GM15510 (cell line): ENCODE data around the gene PTGER3.

Source experiments
- POLR2A ChIP-seq: IDR thresholded peaks from 3 replicates; pipeline ENCODE4 v1.6.1; 2011; ENCODE audit warnings: borderline replicate concordance; ENCODE audit not compliant: insufficient read length; ENCODE audit errors: extremely low read depth

The PTGER3 gene

GRCh38 chr1:71047635-71048607, at the start of gene PTGER3:
Gene PTGER3, minus strand, starts transcription at chr1:71047816. Its CDS starts 239 bp downstream, at chr1:71047577.
- no peak for TF ChIP-seq POLR2A

GRCh38 chr1:71094913-71095312, 47.3 kb upstream of the PTGER3 start:
- TF ChIP-seq POLR2A: no peak

DNA sequence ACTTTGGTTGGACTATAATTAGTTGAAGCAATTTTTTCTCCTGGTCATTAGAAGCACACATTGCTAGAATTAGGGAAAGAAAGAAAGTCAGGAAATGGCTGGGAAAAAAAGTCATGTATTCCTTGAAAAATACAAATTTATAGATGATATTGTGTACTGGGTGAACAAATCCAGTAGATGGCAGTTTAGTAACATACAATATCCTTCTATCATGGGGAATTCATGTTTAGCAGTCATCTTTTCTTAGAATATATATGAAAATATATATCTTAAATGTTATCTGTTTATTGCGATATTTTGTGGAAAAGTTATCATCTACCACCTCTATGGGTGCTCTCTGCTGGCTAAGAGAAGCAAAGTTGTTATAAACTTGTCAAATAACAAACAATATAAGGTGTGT, 46.3 kb upstream of the PTGER3 start:
- TF ChIP-seq POLR2A: no peak

GRCh38 chr1:71089536-71090270, 42.1 kb upstream of the PTGER3 start:
- TF ChIP-seq POLR2A: no peak

DNA sequence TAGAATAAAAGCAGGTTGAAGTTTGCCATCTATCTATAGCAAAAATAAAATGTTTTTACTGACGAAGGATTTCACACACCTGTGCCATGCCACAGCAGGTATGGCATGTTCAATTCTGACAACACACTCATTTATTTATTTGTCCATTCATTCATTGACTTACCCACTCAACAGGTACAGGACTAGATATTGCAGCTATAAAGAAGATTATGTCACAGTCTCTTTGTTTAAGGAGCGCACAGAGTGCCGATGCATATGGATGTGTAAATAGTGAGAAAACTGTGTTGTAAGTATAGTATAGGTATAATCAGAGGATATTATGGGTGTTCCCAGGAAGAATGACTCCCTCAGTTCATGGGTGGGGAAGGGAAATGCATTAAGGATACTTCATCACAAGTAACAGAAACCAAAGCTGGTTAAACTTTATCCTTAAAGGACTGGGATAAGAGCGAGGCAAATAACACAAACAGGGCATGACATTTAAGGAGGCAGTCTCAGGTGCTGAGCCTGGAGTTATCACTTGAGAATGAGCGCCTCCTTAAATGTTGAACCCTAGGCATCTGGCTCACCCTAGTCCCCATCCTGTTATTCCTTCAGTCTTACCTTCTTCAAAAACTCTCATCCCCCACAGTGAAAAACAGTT, 41.1 kb upstream of the PTGER3 start:
- TF ChIP-seq POLR2A: no peak

- TF ChIP-seq POLR2A: no peak
Observed at GRCh38 chr1:71087713-71088112, 40.1 kb upstream of the PTGER3 start.

GRCh38 chr1:71087060-71087459, 39.4 kb upstream of the PTGER3 start:
- TF ChIP-seq POLR2A: no peak

GRCh38 chr1:71086331-71086730, 38.7 kb upstream of the PTGER3 start:
- no peak for TF ChIP-seq POLR2A

DNA sequence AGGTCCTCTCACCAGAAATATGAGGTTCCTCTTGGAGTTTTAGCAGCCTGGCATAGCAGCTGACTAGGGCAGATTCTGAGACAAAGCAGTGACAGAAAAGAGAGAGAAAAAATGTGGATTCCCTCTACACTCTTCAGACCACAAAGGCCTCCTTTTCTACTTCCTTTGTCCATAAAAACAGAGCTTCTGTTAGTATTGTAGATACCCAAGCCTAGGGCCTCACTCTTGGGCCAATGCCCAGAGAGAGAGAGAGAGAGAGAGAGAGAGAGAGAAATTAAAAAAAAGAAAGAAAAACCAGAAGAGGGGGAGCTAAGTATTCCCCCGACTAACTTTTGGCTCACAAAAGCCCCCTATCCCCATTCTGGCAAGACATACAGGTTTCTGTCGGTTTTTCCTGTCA, 35.7 kb upstream of the PTGER3 start:
- no peak for TF ChIP-seq POLR2A

DNA sequence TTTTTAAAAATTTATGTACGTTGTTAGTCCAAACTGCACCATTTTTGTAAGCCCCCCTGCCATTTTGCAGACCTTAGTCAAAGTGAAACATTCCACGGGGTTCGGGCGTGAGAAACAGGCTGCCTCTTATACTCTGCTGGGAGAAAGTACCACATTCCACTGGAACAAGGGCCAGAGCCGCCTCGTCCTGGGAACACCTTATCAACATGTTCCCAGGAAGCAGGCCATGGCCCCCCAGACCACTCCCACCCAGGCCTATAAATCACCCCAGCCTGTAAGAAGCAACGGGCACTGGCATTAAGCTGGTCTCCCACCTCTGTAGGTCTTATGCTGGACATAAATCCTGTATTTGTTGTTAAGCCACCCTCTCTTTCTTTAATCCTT, 34.1 kb upstream of the PTGER3 start:
- no peak for TF ChIP-seq POLR2A

- peak; percentile 78 for TF ChIP-seq POLR2A
Observed at GRCh38 chr1:71080739-71081696, 33.4 kb upstream of the PTGER3 start, which contains the start of gene ZRANB2. Gene ZRANB2, minus strand, starts transcription at chr1:71081035. Its CDS starts 40 bp downstream, at chr1:71080995.

GRCh38 chr1:71080230-71080738, 32.7 kb upstream of the PTGER3 start:
- no peak for TF ChIP-seq POLR2A

DNA sequence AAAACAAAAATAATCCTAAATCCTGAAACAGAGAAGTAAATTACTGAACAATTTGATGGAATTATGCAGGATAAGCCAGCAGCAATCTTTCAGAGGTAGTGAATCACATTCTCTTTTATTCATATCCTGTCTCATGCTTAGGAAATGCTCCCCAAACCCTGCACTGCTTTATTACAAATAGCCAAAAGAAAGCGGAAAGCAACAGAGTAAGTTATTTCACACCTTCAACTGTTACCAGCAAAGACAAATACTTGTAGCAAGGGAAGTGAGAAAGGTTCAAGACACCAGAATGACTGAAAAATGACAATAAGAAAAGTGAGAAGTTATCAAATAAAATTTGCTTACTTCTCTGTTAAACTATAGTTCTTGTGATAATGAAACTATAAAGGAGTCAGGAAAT, 27.1 kb upstream of the PTGER3 start:
- no peak for TF ChIP-seq POLR2A

DNA sequence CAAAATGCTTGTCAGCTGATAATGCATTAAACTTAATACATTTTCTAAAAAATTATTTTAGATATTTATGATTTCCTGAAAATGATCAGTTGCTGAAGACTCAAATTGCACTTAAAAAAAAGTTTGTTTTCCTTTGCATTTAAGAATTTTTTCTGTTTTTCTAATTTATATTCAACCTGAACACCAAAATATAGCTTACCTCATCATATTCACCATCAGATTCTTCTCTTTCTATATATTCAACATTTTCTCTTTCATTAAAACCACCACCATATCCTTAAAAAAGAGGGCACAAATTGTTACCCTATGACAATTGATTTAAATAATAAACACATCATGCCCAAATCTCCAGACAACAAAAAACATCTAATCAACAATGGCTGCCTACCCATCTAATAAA, 24.7 kb upstream of the PTGER3 start:
- no peak for TF ChIP-seq POLR2A

GRCh38 chr1:71071720-71072119, 24.1 kb upstream of the PTGER3 start:
- no peak for TF ChIP-seq POLR2A
